GM21381 (cell line): Measurements from ENCODE around the gene ABCF2.

Source experiments
- ATAC-seq: cut with Tn5 transposase; IDR thresholded peaks from one replicate; pipeline ENCODE4 v1.9.1; 2021; ENCODE audit warnings: mild to moderate bottlenecking, moderate library complexity; ENCODE audit not compliant: unreplicated experiment

Gene ABCF2

DNA sequence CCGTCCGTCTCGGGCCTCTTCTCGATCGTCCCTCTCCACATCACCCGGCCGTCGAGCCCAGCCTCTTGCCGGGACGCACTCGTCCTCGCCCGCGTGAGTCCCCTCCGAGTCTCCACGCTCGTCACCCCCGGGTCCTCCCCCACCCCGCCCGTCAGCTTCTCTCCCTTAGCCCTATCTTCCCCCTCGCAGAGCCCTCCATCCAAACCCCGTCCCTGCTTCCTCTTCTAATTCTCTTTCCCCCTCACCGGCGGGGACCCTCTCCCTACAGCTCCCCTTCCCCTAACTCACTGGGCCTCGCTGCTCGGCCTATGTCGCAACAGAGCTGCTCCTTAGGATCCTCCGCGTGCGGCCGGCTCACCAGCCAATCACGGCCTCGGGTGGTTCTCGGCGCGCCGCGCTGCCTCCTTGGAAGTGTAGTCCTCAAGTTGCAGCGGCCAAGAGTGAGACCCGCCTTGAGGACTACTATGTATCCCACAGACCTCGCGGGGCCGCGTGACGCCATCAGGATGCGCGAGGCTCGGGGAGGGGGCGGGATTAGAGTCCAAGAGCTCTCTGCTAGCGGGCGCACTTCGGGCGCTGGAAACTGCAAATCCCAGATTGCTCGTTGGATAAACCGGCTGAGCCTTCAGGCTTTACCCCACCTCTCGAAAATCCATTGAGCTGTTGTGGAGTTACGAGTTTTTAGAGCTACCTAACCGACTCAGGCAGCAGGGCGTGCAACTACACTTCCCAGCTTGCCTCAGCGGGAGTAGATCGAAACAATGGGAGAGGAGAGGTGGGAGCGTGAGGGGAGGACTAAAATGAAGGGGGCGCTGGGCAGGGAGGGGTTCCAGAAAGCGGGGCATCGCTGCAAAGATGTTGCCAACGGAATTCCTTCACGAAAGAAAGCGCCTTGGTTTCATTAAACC is at the start of gene ABCF2:
TSS of gene ABCF2 (minus strand) at position 331 of the 908 bp plus-strand sequence. CDS start 747 bp downstream, outside the sequence.
- ATAC-seq, result peak; percentile 99

DNA sequence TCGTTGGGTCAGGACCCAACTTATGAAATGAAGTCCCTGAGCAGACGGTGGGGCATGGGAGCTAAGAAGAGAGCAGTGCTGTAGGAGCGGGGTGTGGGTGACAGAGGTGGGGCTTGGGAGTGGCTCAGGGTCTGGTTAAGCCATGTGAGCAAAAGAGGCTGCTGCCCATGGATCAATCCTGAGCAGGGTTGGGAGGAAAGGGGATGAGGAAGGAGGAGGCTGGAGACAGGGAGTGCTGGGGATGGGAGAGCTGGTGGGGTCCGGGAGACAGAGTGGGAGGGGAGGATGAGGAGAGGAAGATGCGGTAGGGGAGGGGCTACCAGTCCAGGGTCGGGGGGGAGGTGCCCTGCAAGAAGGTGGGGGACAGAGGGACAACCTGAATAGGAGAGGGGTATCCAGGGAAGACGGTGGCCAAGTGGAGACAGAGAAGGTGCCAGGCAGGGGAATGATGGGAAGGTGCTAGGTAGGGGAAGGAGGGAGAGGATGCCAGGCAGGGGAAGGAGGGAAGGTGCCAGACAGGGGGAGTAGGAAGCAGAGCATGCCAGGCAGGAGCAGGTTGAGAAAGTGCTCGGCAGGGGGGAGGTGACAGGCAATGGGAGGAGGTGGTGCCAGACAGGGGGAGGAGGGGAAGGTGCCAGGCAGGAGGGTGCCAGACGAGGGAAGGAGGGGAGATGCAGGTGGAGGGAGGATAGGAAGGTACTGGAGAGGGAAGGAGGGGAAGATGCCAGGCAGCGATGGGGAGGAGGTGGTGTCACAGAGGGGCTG is 49.0 kb upstream of the ABCF2 start:
- no peak for ATAC-seq

DNA sequence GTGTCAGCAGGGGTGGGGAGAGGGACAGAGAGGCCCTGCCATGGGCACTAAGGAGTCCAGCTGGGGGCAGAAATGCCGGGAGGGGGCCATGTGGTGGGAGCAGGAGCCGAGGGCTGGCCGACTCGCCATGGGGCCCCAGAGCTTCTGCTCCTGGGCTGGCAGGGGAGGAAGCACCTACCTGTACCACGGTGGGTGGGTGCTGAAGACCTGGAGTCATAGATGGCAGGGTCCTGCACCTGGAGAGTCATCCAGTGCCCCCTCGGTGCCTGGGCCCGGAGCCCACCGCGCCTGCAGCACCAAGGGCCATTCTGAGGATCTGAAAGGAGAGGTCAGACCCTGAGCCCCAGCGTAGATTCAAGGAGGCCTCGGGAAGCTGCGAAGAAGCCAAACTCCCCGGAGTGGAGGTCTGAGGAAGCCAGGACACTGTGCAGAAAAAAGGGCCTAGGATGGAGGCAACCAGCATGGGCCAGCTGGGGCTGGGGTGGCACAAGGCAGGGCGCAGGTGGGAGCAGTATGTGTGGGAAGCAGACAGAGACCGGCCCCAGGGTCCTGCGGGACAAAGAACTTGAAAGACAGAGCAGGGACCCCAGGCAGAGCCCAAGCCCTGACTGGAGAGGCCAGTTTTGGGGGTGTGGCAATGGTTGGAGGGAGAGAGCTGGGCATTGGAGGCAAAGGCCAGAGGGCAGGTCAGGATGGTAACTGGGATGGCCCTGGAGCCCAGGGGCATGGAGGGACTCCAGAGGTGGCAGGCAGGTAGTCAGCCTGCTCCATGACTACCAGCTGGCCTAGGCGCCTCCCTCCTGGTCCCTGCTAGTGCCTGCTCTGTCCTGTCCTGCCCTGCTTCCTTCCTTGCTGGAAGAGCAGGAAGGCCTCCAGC is 48.2 kb upstream of the ABCF2 start:
- ATAC-seq, result no peak

DNA sequence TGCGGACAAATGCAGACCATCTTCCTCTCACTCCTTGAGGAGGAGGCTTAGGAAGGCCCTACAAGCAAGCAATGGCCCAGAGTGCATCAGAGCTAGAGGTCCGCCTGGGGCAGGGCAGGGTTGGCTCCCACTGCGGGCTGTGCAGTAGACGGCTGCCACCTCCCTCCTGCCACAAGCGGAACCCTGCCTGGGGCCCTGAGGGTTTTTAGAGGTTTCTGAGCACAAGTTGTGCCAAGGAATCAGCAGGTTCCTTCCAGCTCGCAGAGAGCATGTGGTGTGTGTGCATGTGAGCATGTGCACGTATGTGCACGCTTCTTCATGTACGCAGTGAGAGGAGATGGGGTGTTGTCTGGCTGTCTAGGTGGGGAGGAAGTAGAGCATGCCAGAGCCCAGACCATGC is 47.4 kb upstream of the ABCF2 start:
- ATAC-seq, result no peak

DNA sequence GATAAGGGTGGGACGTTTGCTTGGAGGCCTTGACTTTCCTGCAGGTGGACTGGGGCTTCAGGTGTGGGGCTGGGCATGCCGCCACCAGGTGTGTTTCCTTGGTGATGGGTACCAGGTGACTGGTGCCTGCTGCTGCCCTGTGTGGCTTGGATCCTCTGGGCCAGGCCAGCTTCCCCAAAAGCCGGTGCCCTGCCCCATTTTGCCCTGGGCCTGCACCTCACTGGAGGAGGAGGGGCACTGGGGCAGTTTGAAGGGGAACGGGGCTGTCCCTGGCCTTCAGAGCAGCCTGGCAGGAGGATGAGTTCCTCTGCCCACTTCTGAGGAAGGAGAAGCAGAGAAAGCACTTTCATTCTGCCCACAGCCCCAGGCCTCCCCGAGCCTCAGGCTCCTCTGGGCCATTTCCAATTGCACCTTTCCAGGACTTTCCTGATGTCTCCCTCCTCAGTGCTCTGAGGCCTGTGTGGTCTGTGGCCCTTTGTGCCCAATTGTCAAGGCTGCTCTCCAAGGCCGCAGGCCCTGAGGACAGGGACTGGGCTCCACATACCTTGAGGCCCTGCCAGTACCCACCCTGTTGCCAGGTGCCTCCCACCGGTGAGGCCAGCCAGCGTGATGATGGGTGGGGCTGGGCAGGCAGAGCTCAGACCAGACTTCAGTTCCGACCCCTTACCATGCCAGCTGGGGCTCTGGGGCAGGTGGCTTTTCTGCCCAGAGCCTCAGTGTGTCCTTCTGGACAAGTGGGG is 46.8 kb upstream of the ABCF2 start:
- no peak for ATAC-seq

DNA sequence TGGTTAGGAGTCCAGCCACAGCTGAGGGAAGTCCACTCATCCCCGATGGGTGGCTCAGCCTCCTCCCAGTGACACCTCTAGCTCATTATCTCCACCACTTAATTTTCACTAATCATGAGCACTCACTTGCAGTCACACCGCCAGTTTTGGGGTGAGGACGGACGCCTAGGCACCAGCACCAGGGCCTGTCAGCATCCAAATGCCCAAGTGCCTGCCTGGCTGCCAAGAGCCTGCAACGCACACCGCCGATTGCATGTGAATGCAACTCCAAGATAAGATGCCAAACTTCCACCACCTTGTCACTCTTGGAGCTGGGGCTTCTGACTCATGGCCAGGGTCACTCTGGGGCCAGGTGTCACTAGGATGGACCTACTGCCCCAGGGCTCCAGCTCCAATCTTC is 45.9 kb upstream of the ABCF2 start:
- no peak for ATAC-seq

GRCh38 chr7:151272405-151272804 is 45.4 kb upstream of the ABCF2 start:
- no peak for ATAC-seq

DNA sequence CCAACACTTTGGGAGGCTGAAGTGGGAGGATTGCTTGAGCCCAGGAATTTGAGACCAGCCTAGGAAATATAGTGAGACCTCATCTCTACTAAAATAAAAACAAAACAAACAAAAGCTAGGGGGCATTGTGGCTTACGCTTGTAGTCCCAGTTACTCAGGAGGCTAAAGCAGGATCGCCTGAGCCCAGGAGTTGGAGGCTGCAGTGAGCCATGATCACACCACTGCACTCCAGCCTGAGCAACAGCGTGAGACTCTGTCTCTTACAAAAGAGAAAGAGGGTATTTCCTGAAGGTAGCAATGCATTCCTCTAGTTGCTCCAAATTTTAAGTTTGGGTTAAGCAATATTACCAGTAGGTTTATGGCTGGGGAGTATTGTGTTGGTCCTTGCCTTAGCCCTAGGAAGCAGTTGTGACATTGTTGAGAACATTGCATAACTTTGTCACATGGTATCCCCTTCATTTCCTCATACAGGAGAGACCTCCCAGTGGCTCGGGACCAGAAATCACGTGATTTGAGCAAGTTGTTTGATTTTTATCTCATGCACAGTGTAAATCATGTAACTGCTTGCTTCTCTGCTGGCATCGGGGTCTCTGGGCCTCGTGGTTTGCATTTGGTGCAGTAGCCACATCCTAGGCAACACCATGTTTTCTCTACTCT is 44.8 kb upstream of the ABCF2 start:
- ATAC-seq, result no peak

GRCh38 chr7:151269511-151269910 is 42.5 kb upstream of the ABCF2 start:
- ATAC-seq, result no peak

- ATAC-seq, result no peak
Measured at GRCh38 chr7:151265351-151265931, 38.4 kb upstream of the ABCF2 start.

DNA sequence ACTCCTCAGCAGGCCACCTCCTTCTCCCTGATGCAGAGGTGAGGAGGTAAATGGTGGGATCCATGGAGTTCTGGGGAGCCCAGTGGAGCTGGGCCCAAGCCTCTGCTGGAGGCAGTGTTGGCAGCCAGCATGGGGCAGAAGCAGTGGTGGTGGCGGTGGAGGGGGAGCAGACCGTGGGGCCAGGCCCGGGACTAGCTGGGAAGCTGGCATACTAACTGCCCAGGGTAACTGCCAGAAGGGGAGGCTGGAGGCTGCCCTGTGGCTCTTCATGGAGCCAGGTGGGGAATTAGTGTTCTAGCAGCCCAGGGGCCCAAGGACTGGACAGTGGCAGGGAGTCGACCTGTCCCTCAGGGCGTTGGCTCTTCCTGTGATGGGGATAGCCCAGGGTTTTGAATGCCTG is 37.6 kb upstream of the ABCF2 start:
- no peak for ATAC-seq

DNA sequence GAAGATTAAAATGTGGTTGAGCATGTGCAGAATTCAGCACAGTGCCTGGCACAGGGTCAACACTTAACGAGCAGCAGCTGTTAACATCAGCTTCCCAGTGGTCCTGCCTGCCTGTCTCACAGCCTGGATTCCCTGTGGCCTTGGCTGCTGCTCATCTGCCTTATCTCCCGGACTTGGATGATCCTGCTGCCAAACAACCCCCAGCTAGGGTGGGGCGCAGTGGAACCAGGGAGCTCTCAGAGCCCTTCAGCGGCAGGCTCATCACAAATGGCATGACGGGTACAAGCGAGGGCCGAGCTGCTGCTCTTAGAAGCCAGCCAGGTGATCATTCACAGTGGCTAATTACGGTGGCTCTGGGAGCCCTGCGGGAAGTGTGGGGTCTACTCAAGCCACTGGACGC is 34.5 kb upstream of the ABCF2 start:
- ATAC-seq, result no peak

DNA sequence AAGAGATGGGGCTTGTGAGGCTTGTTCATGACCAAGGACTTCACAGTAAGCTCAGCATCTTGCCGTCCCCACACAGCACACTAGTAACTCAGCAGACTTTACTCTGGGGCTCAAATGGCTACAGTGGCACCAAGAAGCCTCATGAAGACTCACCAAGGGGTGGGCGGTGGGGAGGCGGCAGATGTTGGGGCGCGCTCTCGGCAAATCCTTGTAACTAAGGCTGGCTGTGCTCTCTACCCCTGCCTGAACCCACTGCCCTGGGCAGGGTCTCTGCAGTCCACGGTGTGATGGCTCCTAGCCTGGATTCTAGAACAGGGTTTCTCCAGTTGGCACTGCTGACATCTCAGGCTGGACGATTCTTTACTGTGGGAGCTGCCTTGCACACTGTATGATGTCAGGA is 33.9 kb upstream of the ABCF2 start:
- no peak for ATAC-seq

DNA sequence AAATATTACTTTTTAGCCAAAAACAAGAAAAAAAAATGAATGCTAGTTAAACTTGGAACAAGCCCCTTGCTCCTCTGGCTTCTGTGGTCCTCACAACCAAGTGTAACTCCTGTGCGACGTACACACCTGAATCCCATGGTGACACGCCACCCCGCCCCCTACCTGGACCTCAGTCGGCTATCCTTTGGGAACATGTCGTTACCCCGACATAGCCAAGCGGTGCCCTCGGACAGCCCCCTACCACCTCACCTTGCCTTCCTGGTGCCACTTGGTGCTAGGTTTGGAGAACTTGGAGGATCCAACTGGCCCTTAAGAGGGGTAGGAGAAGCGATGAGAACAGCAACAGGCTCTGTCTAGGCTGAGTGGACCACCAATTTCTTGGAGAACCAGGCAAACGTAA is 33.5 kb upstream of the ABCF2 start:
- no peak for ATAC-seq

GRCh38 chr7:151257990-151258389 is 31.0 kb upstream of the ABCF2 start:
- no peak for ATAC-seq

GRCh38 chr7:151256410-151257045 is 29.5 kb upstream of the ABCF2 start:
- ATAC-seq, result no peak

GRCh38 chr7:151255390-151255789 is 28.4 kb upstream of the ABCF2 start:
- ATAC-seq, result no peak

GRCh38 chr7:151254851-151255250 is 27.8 kb upstream of the ABCF2 start:
- no peak for ATAC-seq

DNA sequence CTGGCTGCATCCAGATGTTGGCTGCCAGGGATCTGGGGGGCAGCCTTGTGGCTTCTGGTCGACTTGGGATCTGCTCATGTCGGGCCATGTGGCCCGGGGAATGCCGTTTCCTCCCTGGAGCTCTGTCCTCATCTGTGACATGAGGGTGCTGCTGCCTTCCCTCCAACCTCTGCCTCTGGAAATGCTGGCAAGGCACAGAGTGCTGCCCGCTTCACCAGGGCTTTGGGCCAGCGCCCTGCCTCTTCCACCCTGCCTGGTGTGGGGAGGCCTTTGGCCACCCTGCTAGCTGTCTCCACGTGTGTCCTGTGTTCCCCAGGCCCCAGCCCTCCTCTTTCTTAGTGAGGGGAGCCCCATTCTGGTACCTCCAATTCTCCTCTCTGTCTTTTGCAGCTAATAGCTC is 27.3 kb upstream of the ABCF2 start:
- no peak for ATAC-seq
